ENCODE measurements around the gene SYNJ2.

- TF ChIP-seq POLR2A (IDR thresholded peaks at IDR 0.05), result no peak
- no peak for TF ChIP-seq CTCF (IDR thresholded peaks at IDR 0.05)
Measured at GRCh38 chr6:158113802-158114201, 132.1 kb downstream of the SYNJ2 start.
